GM19438 (cell line): Measurements from ENCODE around the gene EXOSC9.

Experiments
- ATAC-seq: cut with Tn5 transposase; IDR thresholded peaks from one replicate; pipeline ENCODE4 v1.9.1; 2021; ENCODE audit warnings: low read depth; ENCODE audit not compliant: unreplicated experiment

EXOSC9 gene

GRCh38 chr4:121788896-121789295, 12.2 kb upstream of the EXOSC9 start:
- ATAC-seq: peak; percentile 97

GRCh38 chr4:121789455-121789854, 11.7 kb upstream of the EXOSC9 start:
- no peak for ATAC-seq

DNA sequence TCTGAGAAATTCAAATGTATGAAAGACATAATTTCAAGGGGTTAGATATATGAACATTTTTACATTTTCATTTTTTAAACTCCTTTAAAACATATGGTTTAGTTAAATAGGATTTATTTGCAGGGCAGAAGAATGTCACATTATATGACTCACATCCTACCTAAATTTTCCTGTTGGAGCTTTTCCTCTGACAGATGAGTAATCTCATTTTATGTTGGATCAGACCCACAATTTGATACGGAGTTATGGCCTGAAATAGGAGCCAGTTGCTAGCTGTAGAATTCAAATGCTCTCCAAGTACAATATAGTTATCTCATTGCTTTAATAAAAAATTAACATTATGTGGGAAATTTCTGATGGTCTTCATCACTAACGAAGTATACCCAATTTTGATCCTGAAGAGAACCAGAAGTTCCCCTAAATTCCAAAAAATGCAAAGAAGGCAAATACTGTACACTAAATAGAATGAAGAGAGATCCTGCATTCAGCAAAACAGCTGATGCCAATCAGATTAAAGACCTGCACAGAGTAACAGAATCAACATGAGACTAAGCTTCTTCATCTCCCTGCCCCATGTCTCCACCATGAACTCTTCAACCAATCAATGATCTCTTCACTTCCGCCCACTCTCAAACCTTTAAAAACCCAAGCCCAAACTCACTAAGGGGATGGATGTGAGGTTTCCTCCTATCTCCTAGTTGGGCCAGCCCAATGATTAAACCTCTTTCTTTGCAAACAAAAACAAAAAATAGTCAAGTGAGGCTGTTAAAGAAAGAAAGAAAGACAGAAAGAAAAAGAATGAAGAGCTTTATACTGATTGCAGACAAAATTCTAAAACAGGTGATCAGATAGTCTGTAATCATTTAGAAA, 10.9 kb upstream of the EXOSC9 start:
- no peak for ATAC-seq

GRCh38 chr4:121790976-121791375, 10.1 kb upstream of the EXOSC9 start:
- ATAC-seq: no peak

- ATAC-seq: no peak
Measured at GRCh38 chr4:121791481-121791880, 9.6 kb upstream of the EXOSC9 start.

GRCh38 chr4:121792966-121793365, 8.2 kb upstream of the EXOSC9 start:
- ATAC-seq: no peak

GRCh38 chr4:121794505-121795188, 6.5 kb upstream of the EXOSC9 start:
- no peak for ATAC-seq

DNA sequence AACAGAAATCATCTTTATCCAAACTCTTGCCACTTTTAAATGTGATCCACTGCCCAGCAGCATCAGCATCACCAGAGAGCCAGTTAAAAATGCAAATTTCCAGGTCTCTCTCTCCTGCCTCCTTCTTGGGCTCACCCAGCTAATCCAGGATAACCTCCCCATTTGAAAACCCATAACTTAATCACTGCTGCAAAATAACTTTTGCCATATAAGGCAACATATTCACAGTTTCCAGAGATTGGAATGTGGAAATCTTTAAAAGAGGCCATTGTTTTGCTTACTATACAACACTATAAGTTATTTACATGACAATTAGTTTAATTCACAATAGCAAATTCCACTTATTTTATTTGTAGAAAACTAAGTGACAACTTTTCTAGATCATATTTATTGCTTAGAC, 4.8 kb upstream of the EXOSC9 start:
- ATAC-seq: no peak

DNA sequence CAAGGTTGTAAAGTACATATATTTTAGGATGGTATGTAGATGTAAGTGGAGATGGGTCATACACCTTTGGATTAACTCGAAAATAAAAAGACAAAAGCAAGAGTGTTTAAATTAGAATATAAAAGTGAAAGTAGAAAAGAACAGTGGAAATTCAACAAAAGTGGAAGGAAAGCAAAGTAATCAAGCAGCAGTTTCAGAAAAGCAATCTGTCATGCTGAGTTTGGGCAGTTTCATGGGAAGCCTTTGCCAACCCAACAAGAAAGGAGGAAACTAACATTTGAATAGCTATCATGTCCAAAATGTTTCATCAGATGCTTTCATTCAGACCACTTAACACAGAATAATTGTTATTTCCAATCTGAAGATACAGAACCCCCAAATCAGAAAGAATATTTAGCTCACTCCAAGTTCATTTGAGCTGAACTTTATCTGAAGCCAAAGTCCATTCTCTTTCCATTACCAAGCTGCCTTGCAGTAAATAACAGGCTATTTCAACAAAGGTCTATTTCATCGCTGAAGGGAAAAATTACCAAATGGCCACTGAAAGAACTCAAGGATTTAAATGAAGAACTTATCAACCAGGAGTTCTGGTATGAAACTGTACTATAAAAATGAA, 1.8 kb upstream of the EXOSC9 start:
- no peak for ATAC-seq

GRCh38 chr4:121799867-121800501, 1.1 kb upstream of the EXOSC9 start:
- no peak for ATAC-seq

DNA sequence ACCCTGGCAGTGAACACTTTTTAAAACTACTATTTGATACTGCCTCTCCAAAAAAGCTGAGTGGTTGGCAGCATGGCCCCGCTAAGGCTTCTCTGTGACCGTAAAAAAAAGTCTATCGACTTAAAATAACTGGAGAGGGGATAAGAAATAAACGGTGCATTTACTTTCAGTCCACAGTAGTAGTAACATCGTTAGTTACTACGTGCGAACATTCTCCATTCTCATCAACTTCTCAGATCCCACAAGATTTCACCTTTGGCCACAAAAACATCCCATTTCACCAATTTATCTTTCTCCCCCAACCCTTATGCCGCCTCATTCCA, 524 bp upstream of the EXOSC9 start:
- peak; percentile 15 for ATAC-seq

DNA sequence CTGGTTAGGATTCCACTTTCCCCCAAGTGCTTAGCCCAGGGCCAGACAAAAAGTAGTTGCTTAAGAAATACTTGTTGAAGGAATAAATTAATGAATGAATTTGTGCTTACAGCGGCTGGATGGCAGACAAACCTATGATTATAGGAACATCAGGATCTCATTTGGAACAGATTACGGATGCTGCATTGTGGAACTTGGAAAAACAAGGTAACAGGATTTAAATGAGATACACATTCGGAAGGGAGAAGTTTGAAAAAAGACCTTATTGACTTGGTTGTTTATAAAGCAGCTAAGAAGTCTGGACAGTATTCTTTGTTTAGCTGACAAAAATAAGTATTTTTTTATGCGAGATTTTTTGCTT, 572 bp downstream of the EXOSC9 start:
- no peak for ATAC-seq

DNA sequence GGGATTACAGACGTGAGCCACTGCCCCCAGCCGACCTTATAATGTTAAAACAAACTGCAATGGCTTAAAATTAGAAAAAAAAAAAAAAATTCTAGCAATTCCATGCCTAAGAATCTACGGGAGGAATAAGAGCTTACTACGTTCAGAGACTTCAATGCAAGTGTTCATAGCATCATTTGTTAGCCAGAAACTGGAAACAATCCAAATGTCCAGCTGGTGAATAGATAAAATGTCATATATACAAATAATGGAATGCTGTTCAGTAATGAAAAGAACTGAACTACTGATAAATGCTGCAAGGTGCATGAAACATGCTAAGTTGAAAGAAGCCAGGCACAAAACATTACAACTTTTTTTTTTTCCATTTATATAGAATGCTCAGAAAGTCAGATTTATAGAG, 5.3 kb downstream of the EXOSC9 start:
- no peak for ATAC-seq

DNA sequence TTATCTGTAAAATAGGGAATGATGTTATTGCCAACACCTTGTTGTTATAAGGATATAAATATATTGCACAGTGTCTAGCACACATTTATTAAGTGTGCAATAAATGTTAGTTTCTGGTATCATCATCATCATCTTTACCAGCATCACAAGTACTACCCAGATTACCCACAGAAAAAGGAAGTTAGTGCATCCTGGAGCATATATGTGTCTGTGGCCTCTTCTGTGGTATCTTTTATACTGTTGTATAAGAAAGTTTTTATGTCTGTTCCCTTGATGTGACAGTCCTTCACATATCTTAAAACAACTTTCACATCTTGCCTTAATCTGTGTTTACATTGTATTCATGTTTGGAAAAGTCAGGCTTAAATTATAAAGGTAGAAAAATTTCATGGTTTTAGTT, 10.0 kb downstream of the EXOSC9 start:
- no peak for ATAC-seq

DNA sequence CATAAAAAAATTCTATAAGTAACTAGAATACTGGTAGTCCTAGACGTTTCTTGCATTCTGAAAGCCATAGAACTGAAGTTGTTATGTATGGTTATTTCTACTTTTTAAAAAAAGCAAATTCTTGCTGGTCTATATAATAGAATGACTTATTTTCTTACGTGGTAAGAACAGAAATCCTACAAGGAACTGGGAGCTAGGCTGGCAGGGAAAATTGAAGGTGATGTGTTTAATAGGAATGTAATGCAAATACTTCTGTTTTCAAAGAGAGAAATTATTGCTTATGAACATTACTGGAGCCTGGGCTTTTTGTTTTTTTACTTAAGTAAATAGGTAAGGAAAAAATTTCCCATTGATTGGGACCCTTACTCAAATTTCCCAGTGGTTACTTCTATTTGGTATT, 13.6 kb downstream of the EXOSC9 start:
- no peak for ATAC-seq

- ATAC-seq: no peak
Measured at GRCh38 chr4:121817006-121817405, 15.9 kb downstream of the EXOSC9 start.

GRCh38 chr4:121817701-121818100, 16.6 kb downstream of the EXOSC9 start:
- no peak for ATAC-seq

- no peak for ATAC-seq
Measured at GRCh38 chr4:121818215-121818614, 17.1 kb downstream of the EXOSC9 start.

- no peak for ATAC-seq
Measured at GRCh38 chr4:121819216-121819965, 18.3 kb downstream of the EXOSC9 start.

GRCh38 chr4:121822047-121822446, 20.9 kb downstream of the EXOSC9 start:
- ATAC-seq: no peak
